Renal cortical epithelial cell (primary cell): Measurements from ENCODE around the gene AUTS2. TPM values are rescaled to one million over a fixed set of nuclear protein-coding genes. Genes with fewer than 3 reads are reported as not detected.
A peak's percentile ranks its signal among the peaks of the same experiment; 100 is the strongest.

Source experiments
- DNase-seq: peaks from one replicate; pipeline ENCODE4 v3.0.0-alpha.2; 2011; ENCODE audit warnings: low read depth
- total RNA-seq: library from RNA; depleted of rRNA; stranded (reverse); fragments of >200 nt; gene quantifications from 2 replicates; pipeline ENCODE4 v1.2.3, GENCODE V29; 2014

Gene AUTS2
- total RNA-seq, 1 donor from 2014 or later = 3.2 TPM

- no peak for DNase-seq
Observed at GRCh38 chr7:69624435-69625230, 26.4 kb downstream of the AUTS2 start.

DNA sequence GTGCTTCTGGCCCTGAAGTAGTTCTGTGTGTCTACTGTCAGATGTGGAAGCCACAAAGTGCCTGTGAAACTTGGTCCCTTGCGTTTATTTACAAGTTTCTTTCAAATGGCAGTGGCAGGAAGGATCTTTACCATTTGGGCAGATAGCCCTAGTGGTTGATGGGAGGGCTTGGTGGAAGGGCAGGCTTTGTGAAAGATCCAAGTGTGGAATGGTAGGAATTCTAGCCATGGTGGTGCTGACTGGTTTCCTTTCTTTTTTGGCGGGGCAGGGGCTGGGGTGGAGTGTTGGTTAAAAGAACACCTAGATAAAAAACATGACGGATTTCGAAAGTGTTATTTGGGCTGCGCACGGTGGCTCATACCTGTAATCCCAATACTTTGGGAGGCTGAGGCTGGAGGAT, 27.0 kb downstream of the AUTS2 start:
- DNase-seq = no peak

- no peak for DNase-seq
Observed at GRCh38 chr7:69625798-69626197, 27.5 kb downstream of the AUTS2 start.

DNA sequence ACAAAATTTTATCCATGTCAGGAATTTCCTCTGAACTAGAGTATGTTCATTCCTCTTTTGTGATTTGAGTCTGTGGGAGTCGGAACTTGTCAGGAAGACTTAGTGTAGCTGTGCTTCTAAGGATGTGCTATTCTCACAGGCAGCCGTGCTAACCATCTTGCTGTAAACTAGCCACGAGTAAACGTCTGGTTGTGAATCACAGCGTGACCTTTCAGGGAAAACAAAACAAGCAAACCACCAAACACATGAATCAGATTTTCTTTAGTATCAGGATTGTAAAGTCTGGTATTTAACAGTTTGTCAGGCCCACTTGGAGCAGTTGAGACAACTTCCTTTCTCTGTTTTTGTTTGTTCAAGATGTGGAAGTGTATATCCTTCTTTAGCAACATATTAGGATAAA, 32.0 kb downstream of the AUTS2 start:
- peak; percentile 66 for DNase-seq

DNA sequence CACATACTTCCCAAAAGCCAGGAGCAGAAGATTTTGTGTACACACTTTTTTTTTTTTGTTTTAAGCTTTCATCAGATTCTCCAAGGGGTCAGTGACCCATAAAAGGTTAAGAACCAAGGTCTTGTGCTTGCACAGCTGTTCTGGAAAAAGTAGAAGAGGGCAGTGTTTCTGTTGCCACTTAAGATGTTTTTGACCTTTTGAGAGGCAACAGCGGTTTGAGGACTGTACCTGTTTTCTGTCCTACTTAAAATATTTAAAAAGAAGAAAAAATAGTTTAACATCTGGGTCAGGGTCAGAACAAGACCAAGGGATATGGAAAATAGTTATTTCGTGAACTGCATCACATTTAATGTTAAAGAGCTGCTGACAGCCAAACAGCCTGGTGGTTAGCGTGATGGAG, 32.9 kb downstream of the AUTS2 start:
- DNase-seq = no peak

DNA sequence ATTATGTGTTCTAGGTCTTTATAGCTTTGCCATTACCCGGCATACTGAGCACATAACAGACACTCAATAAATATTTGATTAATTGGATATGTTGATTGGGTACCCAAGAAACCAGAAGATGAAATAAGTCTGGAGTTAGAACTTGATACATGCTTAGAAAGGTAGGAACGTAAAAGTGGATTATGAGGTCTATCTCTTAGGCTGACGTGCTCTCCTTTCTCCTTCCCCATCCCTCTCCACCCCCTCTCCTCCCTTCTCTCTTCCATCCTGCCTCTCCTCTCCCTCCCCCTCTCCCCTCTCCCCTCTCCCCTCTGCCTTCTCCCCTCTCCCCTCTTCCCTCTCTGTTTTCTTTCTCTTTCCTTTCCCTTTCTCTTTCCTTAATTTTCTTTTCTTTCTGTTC, 34.0 kb downstream of the AUTS2 start:
- DNase-seq = no peak

GRCh38 chr7:69633122-69633831, 35.0 kb downstream of the AUTS2 start:
- DNase-seq = no peak

GRCh38 chr7:69635555-69636185, 37.4 kb downstream of the AUTS2 start:
- no peak for DNase-seq

- DNase-seq = no peak
Observed at GRCh38 chr7:69638674-69639073, 40.4 kb downstream of the AUTS2 start.

DNA sequence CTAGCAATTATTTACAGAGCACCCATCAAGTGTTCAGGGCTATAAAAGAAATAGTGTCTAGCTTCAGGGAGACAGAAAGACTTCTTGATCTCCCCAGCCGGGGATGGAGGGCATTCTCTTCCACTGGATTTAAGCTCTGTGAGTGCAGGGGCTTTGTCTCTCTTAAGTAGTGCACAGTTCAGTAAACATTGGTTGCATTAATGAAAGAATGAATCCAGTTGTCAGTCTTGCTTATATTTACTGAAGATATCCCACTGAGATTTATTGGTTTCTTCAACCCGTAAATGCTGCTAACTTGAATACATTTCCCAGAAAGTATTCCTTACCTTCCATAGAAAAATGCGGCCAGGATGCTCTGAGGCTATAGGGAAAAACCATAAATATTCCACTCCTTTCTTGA, 41.9 kb downstream of the AUTS2 start:
- DNase-seq = no peak

GRCh38 chr7:69640925-69641594, 42.8 kb downstream of the AUTS2 start:
- DNase-seq = no peak

- no peak for DNase-seq
Observed at GRCh38 chr7:69643265-69643664, 45.0 kb downstream of the AUTS2 start.

DNA sequence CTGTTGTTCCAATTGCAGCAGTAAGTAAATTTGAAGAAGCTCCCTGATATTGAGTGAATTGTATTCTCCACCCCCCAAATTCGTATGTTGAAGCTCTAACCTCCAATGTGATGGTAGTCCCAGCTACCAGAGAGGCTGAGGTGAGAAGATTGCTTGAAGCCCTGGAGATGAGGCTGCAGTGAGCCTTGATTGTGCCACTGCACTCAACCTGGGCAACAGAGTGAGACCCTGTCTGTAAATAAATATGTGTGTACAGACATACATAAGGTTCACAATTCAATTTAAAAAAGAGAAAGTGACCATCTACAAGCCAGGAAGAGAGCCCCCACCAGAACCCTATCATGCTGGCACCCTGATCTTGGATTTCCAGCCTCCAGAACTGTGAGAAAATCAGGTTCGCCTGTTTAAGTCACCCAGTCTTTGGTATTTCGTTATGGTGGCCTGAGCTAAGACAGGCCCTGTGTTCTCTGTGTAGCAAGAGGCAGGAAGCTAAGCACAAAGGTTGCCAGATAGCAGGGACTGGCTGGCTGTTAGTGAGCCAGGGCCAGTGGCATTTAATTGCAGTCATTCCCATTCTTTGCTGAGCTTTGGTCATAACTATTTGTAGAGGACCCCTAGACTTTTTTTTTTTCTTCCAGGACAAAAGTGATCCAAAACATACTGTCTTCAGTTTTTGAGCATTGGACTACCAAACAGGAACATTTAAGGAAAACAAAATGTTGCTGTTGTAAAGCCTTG, 45.6 kb downstream of the AUTS2 start:
- DNase-seq = no peak

- DNase-seq = no peak
Observed at GRCh38 chr7:69645683-69646082, 47.4 kb downstream of the AUTS2 start.

- DNase-seq = no peak
Observed at GRCh38 chr7:69651101-69651590, 52.9 kb downstream of the AUTS2 start.

- DNase-seq = no peak
Observed at GRCh38 chr7:69652947-69653701, 54.8 kb downstream of the AUTS2 start.

DNA sequence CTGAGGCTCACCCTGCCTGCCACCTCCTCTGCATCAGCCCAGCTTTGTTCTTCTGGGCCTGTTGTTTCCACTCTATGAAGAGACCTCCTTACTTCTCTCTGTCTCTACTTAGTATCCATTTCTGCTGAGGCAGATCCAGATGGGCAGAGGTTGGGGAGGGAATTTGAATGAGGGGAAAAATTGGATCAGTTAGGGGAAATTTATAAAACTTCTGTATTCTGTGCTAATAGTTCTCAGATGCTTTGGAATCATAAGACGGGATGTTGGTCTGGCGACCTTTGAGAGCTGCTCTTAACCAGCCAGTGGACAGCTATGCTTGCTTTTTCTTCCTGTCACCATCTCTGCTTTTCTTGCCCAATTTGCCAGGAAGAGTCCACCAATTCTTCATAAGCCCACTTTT, 55.5 kb downstream of the AUTS2 start:
- no peak for DNase-seq

DNA sequence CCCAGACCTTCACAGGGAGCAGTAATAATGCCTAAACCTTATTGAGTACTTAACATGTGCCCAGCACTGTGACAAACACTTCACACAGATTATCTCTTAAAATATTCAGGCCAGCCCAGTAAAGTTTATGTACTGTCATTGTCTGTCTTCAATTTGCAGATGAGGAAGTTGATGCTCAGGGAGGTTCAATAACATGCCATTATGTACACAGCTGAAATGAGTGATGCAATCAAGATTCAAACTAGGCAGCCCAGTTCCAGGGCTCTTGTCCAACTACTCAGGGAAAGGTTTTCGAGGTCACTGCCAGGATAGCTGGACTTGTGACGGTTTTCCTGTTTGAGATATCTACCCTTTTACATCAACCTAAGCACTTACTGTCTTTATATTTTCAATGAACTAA, 56.1 kb downstream of the AUTS2 start:
- no peak for DNase-seq

DNA sequence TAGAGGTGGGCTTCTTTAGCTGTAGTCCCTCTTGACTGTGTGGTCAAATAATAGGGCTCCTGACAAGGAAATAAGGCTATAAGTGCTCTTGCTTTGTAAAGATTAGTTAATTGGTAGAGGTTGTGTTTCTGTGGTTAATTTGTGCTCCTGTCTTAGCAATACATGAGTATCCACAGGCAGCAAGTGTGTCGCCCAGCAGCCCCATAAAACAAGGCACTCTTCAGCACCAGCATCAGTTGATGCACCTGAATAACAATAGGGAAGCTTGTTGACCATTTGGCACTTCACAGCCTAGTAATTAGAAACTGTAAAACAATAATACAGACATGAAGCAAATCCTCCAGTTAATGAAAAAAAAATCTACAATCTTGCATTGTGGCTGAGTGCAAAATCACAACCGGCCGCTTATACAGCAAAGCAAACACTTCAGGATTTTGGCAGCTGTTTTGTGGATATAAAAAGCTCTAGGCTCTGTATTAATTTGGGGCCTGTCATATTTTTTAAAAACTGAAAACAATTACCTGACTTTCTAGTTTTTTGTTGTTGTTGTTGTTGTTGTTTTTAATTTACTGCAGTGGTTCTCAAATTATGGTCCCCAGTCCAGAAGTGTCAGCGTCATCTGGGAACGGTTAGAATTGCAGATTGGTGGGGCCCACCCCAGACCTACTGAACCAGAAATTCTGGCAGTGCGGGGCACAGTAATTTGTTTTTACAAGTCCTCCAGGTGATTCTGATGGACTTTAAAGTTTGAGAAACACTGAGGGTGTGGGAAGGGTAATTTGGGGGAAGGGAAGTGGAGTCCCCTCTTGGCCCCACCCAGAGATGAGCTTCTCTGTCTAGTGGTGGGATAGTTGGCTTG, 56.8 kb downstream of the AUTS2 start:
- no peak for DNase-seq

DNA sequence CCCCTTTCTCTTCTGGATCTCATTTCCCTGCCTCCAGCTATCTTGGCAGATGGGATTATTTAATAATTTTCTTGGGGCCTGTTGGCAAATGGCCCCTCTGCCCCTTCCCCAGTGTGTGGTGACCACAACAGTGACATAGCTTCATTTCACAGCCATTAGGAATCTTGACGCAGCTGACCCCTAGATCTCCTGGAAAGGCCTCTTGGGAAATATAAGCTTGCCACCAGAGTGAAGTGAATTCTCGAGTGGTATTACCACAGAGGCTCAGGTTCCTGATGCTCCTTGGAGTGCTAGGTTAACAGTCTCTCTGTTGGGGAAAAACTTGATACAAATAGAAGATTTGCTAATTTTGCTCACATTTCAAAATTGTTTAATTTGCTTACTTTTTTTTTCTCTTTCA, 57.8 kb downstream of the AUTS2 start:
- DNase-seq = no peak
